Panc1 (cell line): Measurements from ENCODE around the gene DOCK8.

ENCODE experiments used
- POLR2AphosphoS5 ChIP-seq: IDR thresholded peaks from 2 replicates; pipeline ENCODE4 v1.6.1; 2012; ENCODE audit warnings: mild to moderate bottlenecking, low read depth, low read length, moderate library complexity
- SIN3A ChIP-seq: IDR thresholded peaks from 2 replicates; pipeline ENCODE4 v1.6.1; 2012; ENCODE audit warnings: low read depth, mild to moderate bottlenecking, low read length, moderate library complexity, borderline replicate concordance; ENCODE audit not compliant: insufficient read depth
- TCF7L2 ChIP-seq: IDR thresholded peaks from 2 replicates; pipeline ENCODE4 v1.6.1; 2011; ENCODE audit warnings: mild to moderate bottlenecking, low read depth, low read length, inconsistent platforms
- TF ChIP-seq, protein P1 (sequence below), 2 experiments: IDR thresholded peaks; 2 replicates each; pipeline ENCODE4 v1.6.1; 2011 to 2012; ENCODE audit warnings: low read depth in 2 of 2, control low read depth in 1 of 2, low read length in 1 of 2, mild to moderate bottlenecking in 1 of 2, moderate library complexity in 1 of 2; ENCODE audit not compliant: insufficient read depth in 1 of 2
- TF ChIP-seq, protein P2 (sequence below): fragments of 450-650 bp; IDR thresholded peaks from 2 replicates; pipeline ENCODE4 v1.5.1; 2017; ENCODE audit warnings: mild to moderate bottlenecking

DNA sequence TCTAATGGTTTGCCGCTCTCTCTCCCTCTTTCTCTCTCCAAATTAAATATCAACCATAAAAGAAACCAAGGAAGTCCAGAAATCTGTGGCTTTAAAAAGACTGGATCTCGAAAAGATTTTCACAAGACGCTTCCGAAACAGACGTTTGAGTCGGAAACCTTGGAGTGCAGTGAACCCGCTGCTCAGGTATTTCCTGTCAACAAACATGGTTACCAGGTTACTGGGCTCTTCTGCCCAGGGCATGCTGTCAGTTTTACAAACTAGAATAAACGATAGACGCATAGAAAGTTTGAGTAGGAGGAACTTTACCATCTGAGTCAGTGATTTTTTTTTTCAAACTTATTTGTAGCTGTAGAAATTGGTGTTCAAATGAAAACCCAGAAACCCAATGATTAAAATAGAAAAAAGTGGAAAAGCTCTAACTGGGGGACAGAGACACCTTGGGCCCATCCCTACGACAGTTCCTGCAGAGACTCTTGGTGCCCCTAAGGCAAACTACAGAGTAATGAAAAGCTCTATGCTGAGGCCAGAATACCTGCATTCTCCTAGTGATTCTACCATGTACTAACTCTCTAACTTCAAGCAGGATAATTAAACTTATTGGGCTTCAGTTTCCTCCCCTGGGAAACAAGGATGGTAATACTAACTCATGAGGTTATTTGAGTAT lies 90.0 kb downstream of the DOCK8 start:
- TF ChIP-seq, protein P1, sequence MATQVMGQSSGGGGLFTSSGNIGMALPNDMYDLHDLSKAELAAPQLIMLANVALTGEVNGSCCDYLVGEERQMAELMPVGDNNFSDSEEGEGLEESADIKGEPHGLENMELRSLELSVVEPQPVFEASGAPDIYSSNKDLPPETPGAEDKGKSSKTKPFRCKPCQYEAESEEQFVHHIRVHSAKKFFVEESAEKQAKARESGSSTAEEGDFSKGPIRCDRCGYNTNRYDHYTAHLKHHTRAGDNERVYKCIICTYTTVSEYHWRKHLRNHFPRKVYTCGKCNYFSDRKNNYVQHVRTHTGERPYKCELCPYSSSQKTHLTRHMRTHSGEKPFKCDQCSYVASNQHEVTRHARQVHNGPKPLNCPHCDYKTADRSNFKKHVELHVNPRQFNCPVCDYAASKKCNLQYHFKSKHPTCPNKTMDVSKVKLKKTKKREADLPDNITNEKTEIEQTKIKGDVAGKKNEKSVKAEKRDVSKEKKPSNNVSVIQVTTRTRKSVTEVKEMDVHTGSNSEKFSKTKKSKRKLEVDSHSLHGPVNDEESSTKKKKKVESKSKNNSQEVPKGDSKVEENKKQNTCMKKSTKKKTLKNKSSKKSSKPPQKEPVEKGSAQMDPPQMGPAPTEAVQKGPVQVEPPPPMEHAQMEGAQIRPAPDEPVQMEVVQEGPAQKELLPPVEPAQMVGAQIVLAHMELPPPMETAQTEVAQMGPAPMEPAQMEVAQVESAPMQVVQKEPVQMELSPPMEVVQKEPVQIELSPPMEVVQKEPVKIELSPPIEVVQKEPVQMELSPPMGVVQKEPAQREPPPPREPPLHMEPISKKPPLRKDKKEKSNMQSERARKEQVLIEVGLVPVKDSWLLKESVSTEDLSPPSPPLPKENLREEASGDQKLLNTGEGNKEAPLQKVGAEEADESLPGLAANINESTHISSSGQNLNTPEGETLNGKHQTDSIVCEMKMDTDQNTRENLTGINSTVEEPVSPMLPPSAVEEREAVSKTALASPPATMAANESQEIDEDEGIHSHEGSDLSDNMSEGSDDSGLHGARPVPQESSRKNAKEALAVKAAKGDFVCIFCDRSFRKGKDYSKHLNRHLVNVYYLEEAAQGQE (IDR thresholded peaks at IDR 0.05; ENCODE audit: insufficient read depth in 1 of 2, low read depth in 2 of 2, low read length in 1 of 2) = no peak
- TF ChIP-seq, protein P2, sequence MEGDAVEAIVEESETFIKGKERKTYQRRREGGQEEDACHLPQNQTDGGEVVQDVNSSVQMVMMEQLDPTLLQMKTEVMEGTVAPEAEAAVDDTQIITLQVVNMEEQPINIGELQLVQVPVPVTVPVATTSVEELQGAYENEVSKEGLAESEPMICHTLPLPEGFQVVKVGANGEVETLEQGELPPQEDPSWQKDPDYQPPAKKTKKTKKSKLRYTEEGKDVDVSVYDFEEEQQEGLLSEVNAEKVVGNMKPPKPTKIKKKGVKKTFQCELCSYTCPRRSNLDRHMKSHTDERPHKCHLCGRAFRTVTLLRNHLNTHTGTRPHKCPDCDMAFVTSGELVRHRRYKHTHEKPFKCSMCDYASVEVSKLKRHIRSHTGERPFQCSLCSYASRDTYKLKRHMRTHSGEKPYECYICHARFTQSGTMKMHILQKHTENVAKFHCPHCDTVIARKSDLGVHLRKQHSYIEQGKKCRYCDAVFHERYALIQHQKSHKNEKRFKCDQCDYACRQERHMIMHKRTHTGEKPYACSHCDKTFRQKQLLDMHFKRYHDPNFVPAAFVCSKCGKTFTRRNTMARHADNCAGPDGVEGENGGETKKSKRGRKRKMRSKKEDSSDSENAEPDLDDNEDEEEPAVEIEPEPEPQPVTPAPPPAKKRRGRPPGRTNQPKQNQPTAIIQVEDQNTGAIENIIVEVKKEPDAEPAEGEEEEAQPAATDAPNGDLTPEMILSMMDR = no peak
- TF ChIP-seq POLR2AphosphoS5 = no peak
- no peak for TF ChIP-seq SIN3A
- no peak for TF ChIP-seq TCF7L2
